Smooth muscle cell (in vitro differentiated cells): Measurements from ENCODE around the gene SYNDIG1L. TPM values are rescaled to one million over a fixed set of nuclear protein-coding genes. Genes with fewer than 3 reads are reported as not detected.

Source experiments
- DNase-seq: peaks from one replicate; lab custom pipeline; 2025; ENCODE audit not compliant: unreplicated experiment; lab: John Stamatoyannopoulos, UW
- H2AFZ ChIP-seq: fragments of 200-600 bp; sonication (generic); 2 replicates; pipeline ENCODE4 v1.6.0; 2016; ENCODE audit warnings: antibody characterized with exemption, low read depth, mild to moderate bottlenecking
- H3F3A ChIP-seq: fragments of 200-600 bp; sonication (generic); 2 replicates; pipeline ENCODE4 v1.6.0; 2017; ENCODE audit warnings: antibody characterized with exemption, low read depth
- H3K27ac ChIP-seq: fragments of 200-600 bp; sonication (generic); 2 replicates; pipeline ENCODE4 v1.5.1; 2016; ENCODE audit warnings: low read depth, mild to moderate bottlenecking
- H3K27me3 ChIP-seq: fragments of 200-600 bp; sonication (generic); 2 replicates; pipeline ENCODE4 v1.6.1; 2016; ENCODE audit warnings: low read depth, mild to moderate bottlenecking
- H3K36me3 ChIP-seq: fragments of 200-600 bp; sonication (generic); 2 replicates; pipeline ENCODE4 v1.5.1; 2016; ENCODE audit warnings: low read depth
- H3K4me1 ChIP-seq: fragments of 200-600 bp; sonication (generic); 2 replicates; pipeline ENCODE4 v1.5.1; 2016; ENCODE audit warnings: low read depth
- H3K4me2 ChIP-seq: fragments of 200-600 bp; sonication (generic); 2 replicates; pipeline ENCODE4 v1.6.0; 2016; ENCODE audit warnings: mild to moderate bottlenecking
- H3K4me3 ChIP-seq: fragments of 200-600 bp; sonication (generic); 2 replicates; pipeline ENCODE4 v1.5.1; 2016; ENCODE audit warnings: mild to moderate bottlenecking
- H3K79me2 ChIP-seq: fragments of 200-600 bp; sonication (generic); 2 replicates; pipeline ENCODE4 v1.6.0; 2016; ENCODE audit warnings: low read depth, mild to moderate bottlenecking
- H3K9ac ChIP-seq: fragments of 200-600 bp; sonication (generic); 2 replicates; pipeline ENCODE4 v1.6.0; 2016; ENCODE audit warnings: low read depth
- H3K9me3 ChIP-seq: fragments of 200-600 bp; sonication (generic); replicated peaks from 2 replicates; pipeline ENCODE4 v1.5.1; 2016; ENCODE audit warnings: low read depth
- H4K20me1 ChIP-seq: fragments of 200-600 bp; sonication (generic); 2 replicates; pipeline ENCODE4 v1.6.0; 2016; ENCODE audit warnings: low read depth
- CTCF ChIP-seq: fragments of 200-600 bp; sonication (generic); IDR thresholded peaks from 2 replicates; pipeline ENCODE4 v1.5.1; 2017; ENCODE audit warnings: borderline replicate concordance, mild to moderate bottlenecking, antibody characterized with exemption; ENCODE audit not compliant: insufficient read depth, poor library complexity, severe bottlenecking
- WGBS: methylation state at CpG from one replicate; pipeline ENCODE4 v1.1.7; 2016; ENCODE audit warnings: low lambda C conversion rate; 5-methylcytosine and 5-hydroxymethylcytosine counted together
- polyA plus RNA-seq: library from polyadenylated mRNA; unstranded; fragments of >200 nt; fragmentation: Nextera tagmentation; extraction: Ambion mirVana; gene quantifications from 2 replicates; pipeline ENCODE4 v1.2.1, GENCODE V29; 2016
- total RNA-seq: library from RNA; depleted of rRNA; stranded (reverse); fragments of >200 nt; gene quantifications from 2 replicates; pipeline ENCODE4 v1.2.3, GENCODE V29; 2014

SYNDIG1L gene
- total and polyA plus RNA-seq, 2 experiments from 2014 or later, result not detected

- TF ChIP-seq CTCF, result no peak
- 36% methylated on average over 3 of the region's 3 CpGs for WGBS
These were observed 18.9 kb upstream of the SYNDIG1L start for GRCh38 chr14:74444866-74445265.

GRCh38 chr14:74442757-74443156 is 16.7 kb upstream of the SYNDIG1L start:
- no peaks in the 10 kb centered on the region for H3F3A ChIP-seq
- H3K4me3 ChIP-seq, result no peak overlapping the region
- no peak overlapping the region for H3K27ac ChIP-seq
- no peak for DNase-seq
- H3K79me2 ChIP-seq, result no peaks in the 10 kb centered on the region
- H3K9me3 ChIP-seq, result no peaks in the 10 kb centered on the region
- peaks cover 39% of the 10 kb centered on the region for H3K27me3 ChIP-seq
- H4K20me1 ChIP-seq, result no peaks in the 10 kb centered on the region
- TF ChIP-seq CTCF, result no peak
- no peak overlapping the region for H3K4me2 ChIP-seq
- H3K36me3 ChIP-seq, result no peaks in the 10 kb centered on the region
- no peaks in the 10 kb centered on the region for H3K4me1 ChIP-seq
- no peak overlapping the region for H3K9ac ChIP-seq
- H2AFZ ChIP-seq, result no peak overlapping the region

More at GRCh38 chr14:74444866-74445265, 18.9 kb upstream of the SYNDIG1L start:
- Histone ChIP-seq H3K27ac (no peak overlapping the region), H4K20me1 (no peaks in the 10 kb centered on the region), H3K27me3 (peaks cover 46% of the 10 kb centered on the region), H3K36me3 (no peaks in the 10 kb centered on the region), H3K4me2 (no peak overlapping the region), H3K9ac (no peak overlapping the region), H3F3A (no peaks in the 10 kb centered on the region), H3K4me1 (no peaks in the 10 kb centered on the region), H3K9me3 (no peaks in the 10 kb centered on the region), H3K79me2 (no peaks in the 10 kb centered on the region), H3K4me3 (no peak overlapping the region), H2AFZ (no peak overlapping the region)
- DNase-seq, result no peak

- Histone ChIP-seq H3K9me3 (no peaks in the 10 kb centered on the region), H3K27ac (no peak overlapping the region), H3K36me3 (no peaks in the 10 kb centered on the region), H2AFZ (no peak overlapping the region), H3F3A (no peaks in the 10 kb centered on the region), H4K20me1 (no peaks in the 10 kb centered on the region), H3K4me2 (no peak overlapping the region), H3K9ac (no peak overlapping the region), H3K4me3 (no peak overlapping the region), H3K27me3 (peaks cover 37% of the 10 kb centered on the region), H3K79me2 (no peaks in the 10 kb centered on the region), H3K4me1 (no peaks in the 10 kb centered on the region)
- DNase-seq, result no peak
- no peak for TF ChIP-seq CTCF
- WGBS, result 87% methylated on average over 3 of the region's 3 CpGs
These were observed 15.1 kb upstream of the SYNDIG1L start for GRCh38 chr14:74441113-74441512.

- Histone ChIP-seq H3K4me3 (no peak overlapping the region), H4K20me1 (no peaks in the 10 kb centered on the region), H3K9me3 (no peaks in the 10 kb centered on the region), H3K4me2 (no peak overlapping the region), H2AFZ (no peak overlapping the region), H3K36me3 (no peaks in the 10 kb centered on the region), H3K4me1 (peaks cover 10% of the 10 kb centered on the region), H3K9ac (no peak overlapping the region), H3K79me2 (no peaks in the 10 kb centered on the region), H3K27ac (no peak overlapping the region), H3F3A (no peaks in the 10 kb centered on the region), H3K27me3 (peaks cover 48% of the 10 kb centered on the region)
- TF ChIP-seq CTCF, result no peak
- no peak for DNase-seq
- WGBS, result 65% methylated on average over 3 of the region's 3 CpGs
These were observed 12.4 kb upstream of the SYNDIG1L start for GRCh38 chr14:74438351-74438915.
